ENCODE results near the gene AKR7A3.

AKR7A3 gene

DNA sequence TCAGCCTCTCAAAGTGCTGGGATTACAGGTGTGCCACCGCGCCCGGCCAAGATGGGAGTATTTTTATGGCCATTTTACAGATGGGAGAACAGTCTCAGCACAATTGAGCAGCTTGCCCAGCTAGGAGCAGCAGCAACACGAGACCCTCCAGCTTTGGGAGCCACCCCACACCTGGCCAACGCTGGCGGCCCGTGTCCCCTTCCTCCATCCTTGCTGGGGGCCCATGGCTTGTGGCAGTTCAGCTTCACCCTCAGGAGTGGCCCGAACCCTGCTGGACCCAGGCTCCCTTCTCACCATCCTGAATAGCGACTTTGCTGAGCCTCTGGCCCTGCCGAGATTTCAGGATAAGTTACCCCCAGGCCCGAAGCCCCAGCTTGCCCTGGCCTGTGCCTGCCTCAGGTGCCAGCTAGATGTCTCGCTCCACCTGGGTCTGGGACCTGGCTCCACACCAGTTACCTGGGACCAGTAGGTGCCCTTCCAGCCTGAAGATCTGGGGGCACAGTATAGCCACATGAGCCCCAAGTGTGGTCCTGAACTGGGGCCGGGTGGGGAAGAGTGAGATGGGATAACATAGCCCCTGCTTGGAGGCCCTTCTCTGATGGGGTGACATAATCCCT lies 42.8 kb upstream of the AKR7A3 start:
- no peak for DNase-seq (ENCODE audit: low read depth)

DNA sequence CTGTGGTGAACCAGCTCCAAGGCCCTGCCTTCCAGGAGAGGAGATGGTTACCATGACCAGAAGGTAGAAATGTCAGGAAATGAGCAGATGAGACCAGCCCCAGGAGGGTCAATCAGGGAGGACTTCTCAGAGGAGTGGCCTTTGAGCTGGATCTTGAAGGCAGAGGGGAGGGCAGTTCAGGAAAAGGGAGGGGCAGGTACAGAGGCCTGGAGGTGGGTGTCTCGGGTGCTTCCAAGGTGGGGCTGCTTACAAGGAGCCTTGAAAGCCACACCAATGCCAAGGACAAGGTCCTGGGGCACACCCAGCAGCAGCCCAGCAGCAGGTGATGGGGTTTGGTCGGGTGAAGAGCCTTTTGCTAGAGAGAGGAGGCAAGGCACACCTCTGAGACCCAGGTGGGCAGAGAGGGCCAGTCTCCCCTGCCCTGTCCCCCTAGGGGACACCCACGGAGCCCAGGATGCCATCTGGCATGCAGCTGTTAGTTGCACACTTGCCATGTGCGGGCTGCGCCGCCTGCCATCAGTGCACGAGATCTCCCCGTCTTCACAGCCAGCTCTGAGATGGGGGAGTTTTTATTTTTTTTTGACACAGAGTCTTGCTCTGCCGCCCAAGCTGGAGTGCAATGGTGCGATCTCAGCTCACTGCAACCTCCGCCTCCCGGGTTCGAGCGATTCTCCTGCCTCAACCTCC lies 42.0 kb upstream of the AKR7A3 start:
- TF ChIP-seq, protein P1, sequence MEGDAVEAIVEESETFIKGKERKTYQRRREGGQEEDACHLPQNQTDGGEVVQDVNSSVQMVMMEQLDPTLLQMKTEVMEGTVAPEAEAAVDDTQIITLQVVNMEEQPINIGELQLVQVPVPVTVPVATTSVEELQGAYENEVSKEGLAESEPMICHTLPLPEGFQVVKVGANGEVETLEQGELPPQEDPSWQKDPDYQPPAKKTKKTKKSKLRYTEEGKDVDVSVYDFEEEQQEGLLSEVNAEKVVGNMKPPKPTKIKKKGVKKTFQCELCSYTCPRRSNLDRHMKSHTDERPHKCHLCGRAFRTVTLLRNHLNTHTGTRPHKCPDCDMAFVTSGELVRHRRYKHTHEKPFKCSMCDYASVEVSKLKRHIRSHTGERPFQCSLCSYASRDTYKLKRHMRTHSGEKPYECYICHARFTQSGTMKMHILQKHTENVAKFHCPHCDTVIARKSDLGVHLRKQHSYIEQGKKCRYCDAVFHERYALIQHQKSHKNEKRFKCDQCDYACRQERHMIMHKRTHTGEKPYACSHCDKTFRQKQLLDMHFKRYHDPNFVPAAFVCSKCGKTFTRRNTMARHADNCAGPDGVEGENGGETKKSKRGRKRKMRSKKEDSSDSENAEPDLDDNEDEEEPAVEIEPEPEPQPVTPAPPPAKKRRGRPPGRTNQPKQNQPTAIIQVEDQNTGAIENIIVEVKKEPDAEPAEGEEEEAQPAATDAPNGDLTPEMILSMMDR (IDR thresholded peaks at IDR 0.05; ENCODE audit: insufficient read depth, low read depth, low read length, missing control alignments): no peak

More for the DNA sequence above, 42.8 kb upstream of the AKR7A3 start:
- TF ChIP-seq, protein P1 (IDR thresholded peaks at IDR 0.05; ENCODE audit: insufficient read depth, low read depth, low read length, missing control alignments): no peak
- H3K4me3 ChIP-seq (ENCODE audit: low read length): no peak overlapping the region

DNA sequence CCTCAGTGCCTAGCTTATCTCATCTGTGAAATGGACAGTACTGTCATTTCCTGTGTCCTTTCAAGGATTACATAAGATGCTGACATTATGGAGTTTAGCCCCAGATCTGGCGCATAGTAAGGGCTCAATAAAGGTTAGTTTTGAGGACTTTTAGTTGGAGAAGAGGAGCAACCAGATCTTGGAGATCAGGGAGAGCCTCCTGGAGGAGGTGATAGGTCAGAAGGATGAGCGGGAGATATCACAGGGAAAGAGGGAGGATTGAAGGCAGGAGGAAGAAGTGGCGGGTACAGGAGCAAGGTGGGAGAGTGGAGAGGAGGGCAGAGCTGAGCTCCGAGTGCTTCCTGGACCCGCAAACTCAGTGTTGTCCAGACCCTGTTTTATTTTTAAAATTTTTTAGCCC lies 41.0 kb upstream of the AKR7A3 start:
- no peak overlapping the region for H3K4me3 ChIP-seq (ENCODE audit: low read length)
- DNase-seq (ENCODE audit: low read depth): no peak
- TF ChIP-seq, protein P1 (IDR thresholded peaks at IDR 0.05; ENCODE audit: insufficient read depth, low read depth, low read length, missing control alignments): no peak

More for the DNA sequence above, 42.0 kb upstream of the AKR7A3 start:
- H3K4me3 ChIP-seq (ENCODE audit: low read length): no peak overlapping the region
- no peak for DNase-seq (ENCODE audit: low read depth)

DNA sequence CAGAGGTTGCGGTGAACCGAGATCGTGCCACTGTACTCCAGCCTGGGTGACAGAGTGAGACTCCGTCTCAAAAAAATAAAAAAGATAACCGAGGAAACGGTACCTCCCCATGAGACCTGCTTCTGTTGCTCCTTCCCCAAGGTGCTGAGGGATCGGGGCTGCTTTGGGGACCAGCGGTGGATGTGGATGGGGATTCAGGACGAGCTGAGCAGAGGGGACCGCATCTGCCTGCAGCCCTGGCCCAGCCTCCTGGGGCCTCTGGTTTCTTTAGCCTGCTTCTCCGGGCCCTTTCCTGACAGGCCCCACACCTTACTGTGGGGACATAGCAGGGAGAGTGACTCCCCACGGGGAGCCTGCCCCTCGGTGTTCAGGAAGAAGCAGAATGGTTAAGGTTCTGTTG lies 40.6 kb upstream of the AKR7A3 start:
- TF ChIP-seq, protein P1 (IDR thresholded peaks at IDR 0.05; ENCODE audit: insufficient read depth, low read depth, low read length, missing control alignments): no peak
- no peak for DNase-seq (ENCODE audit: low read depth)
- no peak overlapping the region for H3K4me3 ChIP-seq (ENCODE audit: low read length)

DNA sequence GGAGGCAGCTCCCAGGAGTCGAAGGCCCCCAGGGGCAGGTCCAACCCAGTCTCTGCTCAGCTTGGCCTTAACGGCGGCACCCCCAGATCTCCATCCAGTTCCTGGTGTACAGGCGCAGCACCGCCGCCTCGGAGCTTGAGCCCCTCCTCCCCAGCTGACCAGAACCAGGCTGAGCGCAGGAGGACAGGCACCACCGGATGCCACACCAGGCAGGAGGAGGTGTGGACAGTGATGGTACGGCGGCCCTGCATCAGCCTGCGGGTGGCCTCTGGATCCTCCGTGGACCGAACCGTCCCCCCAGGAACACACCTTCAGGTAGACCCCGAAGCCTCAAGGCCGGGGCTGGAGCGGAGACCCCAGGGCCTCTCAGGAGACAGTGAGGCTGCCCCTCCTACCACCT lies 39.9 kb upstream of the AKR7A3 start:
- H3K4me3 ChIP-seq (ENCODE audit: low read length): no peak overlapping the region
- no peak for DNase-seq (ENCODE audit: low read depth)
- TF ChIP-seq, protein P1 (IDR thresholded peaks at IDR 0.05; ENCODE audit: insufficient read depth, low read depth, low read length, missing control alignments): no peak

DNA sequence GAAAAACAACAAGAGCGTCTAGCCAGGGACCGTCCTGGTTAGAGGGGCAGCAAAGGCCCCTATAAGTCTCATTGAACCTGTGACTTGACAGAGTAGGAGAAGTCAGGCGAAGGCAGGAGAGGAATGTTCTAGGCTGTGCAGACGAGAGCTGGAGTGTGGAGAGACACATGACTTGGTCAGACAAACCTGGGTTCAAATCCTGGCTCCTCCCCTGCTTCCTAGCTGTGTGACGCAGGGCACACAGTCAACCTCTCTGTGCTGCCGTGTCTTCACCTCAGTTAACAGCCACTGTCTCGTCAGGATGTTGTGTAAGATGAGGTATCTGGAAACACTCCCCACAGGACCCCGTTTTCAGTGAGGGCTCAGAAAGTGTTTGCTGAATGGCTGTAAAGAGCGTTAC lies 39.2 kb upstream of the AKR7A3 start:
- H3K4me3 ChIP-seq (ENCODE audit: low read length): no peak overlapping the region
- TF ChIP-seq, protein P1 (IDR thresholded peaks at IDR 0.05; ENCODE audit: insufficient read depth, low read depth, low read length, missing control alignments): no peak

DNA sequence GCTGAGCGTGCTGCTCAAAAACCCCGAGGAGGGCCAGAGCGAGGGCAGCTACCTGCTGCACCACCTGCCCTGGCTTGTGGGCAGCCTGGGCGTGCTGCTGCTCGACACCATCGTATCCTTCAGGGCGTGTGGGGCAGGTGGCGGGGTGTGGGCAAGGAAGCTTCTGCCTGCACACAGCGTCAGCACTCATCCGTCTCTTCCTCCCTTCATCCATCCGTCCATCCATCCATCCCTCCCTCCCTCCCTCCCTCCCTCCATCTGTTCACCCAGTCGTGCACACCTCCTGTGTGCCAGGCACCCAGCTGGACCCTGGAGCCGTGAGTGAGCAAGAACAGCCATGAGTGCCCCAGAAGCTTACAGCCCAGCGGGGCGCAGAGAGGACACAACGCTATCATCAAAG lies 38.7 kb upstream of the AKR7A3 start:
- no peak for DNase-seq (ENCODE audit: low read depth)
- TF ChIP-seq, protein P1 (IDR thresholded peaks at IDR 0.05; ENCODE audit: insufficient read depth, low read depth, low read length, missing control alignments): no peak
- no peak overlapping the region for H3K4me3 ChIP-seq (ENCODE audit: low read length)

More for the DNA sequence above, 39.2 kb upstream of the AKR7A3 start:
- DNase-seq (ENCODE audit: low read depth): no peak
